SK-MEL-5 (cell line): ENCODE data around the gene LETM1. TPM values are rescaled to one million over a fixed set of nuclear protein-coding genes. Genes with fewer than 3 reads are reported as not detected.

Experiments
- DNase-seq: peaks from one replicate; pipeline ENCODE4 v3.0.0-alpha.2; 2016; ENCODE audit warnings: low read depth, low spot score
- in situ Hi-C: cut with HindIII; loops from 2 replicates; pipeline ENCODE4 v1.10.0; 2016; ENCODE audit warnings: low sequenced_read_pairs, high pct_unique_total_duplicates, low pct_unique_long_range_greater_than_20kb
- total RNA-seq: library from RNA; depleted of rRNA; stranded (reverse); fragments of >200 nt; shearing (Covaris generic); gene quantifications from 2 replicates; pipeline ENCODE4 v1.2.3, GENCODE V29; 2014

Gene LETM1
- total RNA-seq, 1 experiment from 2014 or later: 45.9 TPM

- in situ Hi-C loops: no loop called here
- DNase-seq: no peak
Measured at GRCh38 chr4:1821679-1822567, 34.0 kb downstream of the LETM1 start.

GRCh38 chr4:1819816-1820215 lies 36.1 kb downstream of the LETM1 start:
- in situ Hi-C loops: no loop called here
- no peak for DNase-seq

GRCh38 chr4:1819284-1819683 lies 36.7 kb downstream of the LETM1 start:
- in situ Hi-C loops: no loop called here
- no peak for DNase-seq

DNA sequence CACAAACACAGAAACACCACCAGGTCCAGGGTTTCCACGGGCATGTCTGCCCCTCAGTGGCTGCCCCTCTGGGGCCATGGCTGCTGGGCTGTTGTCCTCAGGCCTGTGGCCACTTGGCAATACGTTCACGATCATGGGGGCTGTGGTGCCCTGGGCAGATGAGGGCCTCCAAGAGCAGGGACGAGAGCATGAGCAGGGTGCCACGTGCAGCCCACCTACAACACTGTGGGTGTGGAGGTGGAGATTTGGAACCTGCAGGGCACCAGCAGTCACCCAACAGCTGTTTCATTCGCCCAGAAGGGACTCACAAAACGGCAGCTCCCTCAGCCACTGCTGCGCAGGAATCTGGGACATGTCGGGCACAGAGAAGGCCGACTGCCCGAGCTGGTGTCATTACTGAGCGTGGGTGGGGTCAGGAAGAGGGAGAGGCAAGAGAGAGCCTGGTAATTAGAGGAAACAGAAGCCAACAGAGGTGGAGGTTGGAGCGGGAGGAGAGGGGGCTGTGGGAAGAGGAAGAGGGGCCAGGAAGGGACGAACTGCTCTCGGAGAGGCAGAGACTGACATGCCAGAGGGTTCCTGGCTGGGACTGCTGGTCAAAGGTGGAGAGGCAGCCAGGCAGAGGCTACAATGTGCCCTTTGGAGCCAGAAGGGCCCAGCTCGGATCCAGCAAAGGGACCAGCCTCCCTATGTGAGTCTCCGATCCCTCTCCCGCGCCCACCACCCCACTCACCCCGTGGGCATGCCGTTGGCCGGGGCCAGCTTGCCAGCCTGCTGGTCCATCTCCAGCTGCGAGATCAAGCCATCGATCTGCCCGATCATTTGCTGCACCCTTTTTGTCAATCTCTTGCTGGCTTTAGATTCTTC lies 39.7 kb downstream of the LETM1 start:
- in situ Hi-C loops: no loop called here
- DNase-seq: no peak

DNA sequence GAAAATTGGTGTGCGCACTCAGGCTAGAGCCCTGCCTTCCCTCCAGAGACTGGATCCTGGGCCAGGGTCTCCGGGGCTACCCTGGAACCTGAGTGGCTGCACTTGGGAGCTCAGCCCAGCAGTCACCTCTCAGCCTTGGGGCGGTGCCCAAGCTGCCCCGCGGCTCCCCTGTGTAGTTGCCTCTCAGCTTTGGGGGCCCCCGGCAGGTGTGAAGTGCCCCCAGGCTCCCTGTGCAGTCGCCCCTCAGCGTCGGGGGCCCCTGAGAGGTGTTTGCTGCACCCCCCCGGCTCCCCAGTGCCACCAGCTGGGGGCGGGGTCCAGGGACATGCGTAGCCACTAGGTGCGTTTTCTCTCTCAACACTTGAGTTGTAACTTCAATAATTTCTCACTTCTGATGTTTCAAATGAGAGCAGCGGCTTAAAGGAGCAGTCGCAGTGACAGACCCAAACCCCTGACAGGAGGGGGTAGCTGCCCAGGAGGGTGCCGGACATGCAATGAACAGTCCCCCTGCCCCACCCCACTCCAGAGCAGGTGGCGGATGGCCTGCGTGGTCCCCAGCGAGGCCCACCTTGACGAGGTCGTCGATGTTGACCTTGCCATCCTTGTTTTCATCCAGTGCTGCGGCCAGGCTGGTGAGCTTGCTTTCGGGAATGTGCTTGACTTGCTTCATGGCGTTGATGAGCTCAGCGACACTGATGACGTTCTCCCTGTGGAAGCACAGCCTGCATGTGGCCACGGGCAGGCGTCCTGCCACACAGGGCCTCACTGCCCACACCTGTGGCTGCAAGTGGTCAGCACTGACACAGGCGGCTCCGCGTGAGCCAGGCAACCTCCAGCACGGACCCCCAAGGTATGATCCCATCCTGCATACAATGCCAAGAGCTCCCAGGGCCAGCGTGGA lies 40.6 kb downstream of the LETM1 start:
- in situ Hi-C loops: no loop called here
- DNase-seq: no peak

- no peak for DNase-seq
- in situ Hi-C loops: no loop called here
Measured at GRCh38 chr4:1814453-1814852, 41.5 kb downstream of the LETM1 start.

DNA sequence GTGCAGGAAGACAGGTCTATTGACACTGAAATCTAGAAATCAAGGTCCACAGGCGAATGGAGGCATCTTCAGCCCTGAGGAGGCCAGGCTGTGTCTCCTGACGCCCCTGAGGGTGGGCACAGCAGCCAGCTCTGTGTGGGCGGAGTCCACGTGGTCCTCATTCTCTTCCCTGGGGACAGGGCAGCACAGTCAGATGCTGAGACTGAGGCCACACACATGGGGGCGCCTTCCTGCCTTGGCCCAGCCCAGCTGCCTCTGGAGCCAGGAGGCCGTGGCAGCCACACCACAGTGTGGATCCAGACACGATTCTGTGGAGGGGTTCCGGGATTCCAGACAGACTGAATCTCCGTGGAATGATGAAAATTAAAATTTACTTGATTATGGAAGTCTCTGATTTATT lies 42.0 kb downstream of the LETM1 start:
- DNase-seq: peak; percentile 50
- in situ Hi-C loops: no loop called here

DNA sequence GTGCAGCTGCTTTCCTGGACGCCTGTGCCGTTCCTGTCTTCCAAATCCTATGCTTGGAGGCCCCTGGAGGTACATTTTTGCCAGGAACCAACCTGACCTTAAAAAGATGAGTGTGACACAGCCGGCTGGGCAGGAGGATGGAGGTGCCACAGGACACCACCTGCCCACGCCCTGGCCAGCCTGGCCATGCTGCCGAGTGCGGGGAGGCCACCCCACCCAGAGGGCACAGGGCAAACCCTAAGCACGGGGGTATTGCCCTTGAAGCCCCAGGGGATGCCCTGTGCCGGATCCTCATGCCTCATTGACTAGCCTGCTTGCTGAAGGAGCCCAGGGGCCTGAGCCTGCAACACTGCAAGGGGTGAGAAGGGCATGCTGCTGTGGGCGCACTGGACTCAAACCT lies 42.7 kb downstream of the LETM1 start:
- DNase-seq: no peak
- in situ Hi-C loops: no loop called here

- in situ Hi-C loops: no loop called here
- DNase-seq: no peak
Measured at GRCh38 chr4:1812720-1813119, 43.2 kb downstream of the LETM1 start.

DNA sequence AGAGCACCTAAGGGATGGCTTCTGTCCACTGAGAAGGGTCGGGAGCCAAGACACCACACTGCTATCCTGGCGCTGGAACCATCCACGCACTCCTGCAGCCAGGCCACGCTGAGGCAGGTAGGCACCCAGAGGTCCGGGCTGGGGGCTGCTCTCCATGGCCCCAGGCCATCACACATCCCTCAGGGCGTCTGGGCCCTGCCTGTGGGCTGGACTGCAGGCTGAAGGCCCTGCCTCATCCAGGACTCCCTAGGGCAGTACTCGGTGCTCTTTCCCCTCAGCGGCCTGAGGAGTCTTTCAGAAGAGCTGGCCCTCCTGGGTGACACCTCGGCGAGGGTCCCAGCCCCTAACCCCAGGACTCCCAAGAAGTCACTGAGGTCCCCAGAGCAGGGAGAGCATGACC lies 45.2 kb downstream of the LETM1 start:
- no peak for DNase-seq
- in situ Hi-C loops: no loop called here

GRCh38 chr4:1809754-1810502 lies 46.0 kb downstream of the LETM1 start:
- in situ Hi-C loops: no loop called here
- DNase-seq: peak; percentile 70

- DNase-seq: no peak
- in situ Hi-C loops: no loop called here
Measured at GRCh38 chr4:1808851-1809753, 46.9 kb downstream of the LETM1 start.

DNA sequence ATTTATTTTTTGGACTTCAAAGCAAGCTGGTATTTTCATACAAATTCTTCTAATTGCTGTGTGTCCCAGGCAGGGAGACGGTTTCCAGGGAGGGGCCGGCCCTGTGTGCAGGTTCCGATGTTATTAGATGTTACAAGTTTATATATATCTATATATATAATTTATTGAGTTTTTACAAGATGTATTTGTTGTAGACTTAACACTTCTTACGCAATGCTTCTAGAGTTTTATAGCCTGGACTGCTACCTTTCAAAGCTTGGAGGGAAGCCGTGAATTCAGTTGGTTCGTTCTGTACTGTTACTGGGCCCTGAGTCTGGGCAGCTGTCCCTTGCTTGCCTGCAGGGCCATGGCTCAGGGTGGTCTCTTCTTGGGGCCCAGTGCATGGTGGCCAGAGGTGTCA lies 47.6 kb downstream of the LETM1 start:
- in situ Hi-C loops: no loop called here
- no peak for DNase-seq

DNA sequence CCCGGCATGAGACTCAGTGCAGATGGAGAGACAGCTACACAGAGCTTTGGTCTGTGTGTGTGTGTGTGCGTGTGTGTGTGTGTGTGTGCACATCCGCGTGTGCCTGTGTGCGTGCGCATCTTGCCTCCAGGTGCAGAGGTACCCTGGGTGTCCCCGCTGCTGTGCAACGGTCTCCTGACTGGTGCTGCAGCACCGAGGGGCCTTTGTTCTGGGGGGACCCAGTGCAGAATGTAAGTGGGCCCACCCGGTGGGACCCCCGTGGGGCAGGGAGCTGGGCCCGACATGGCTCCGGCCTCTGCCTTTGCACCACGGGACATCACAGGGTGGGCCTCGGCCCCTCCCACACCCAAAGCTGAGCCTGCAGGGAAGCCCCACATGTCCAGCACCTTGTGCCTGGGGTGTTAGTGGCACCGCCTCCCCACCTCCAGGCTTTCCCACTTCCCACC lies 48.6 kb downstream of the LETM1 start:
- no peak for DNase-seq
- in situ Hi-C loops: no loop called here

- DNase-seq: no peak
- in situ Hi-C loops: no loop called here
Measured at GRCh38 chr4:1806596-1807331, 49.2 kb downstream of the LETM1 start.

DNA sequence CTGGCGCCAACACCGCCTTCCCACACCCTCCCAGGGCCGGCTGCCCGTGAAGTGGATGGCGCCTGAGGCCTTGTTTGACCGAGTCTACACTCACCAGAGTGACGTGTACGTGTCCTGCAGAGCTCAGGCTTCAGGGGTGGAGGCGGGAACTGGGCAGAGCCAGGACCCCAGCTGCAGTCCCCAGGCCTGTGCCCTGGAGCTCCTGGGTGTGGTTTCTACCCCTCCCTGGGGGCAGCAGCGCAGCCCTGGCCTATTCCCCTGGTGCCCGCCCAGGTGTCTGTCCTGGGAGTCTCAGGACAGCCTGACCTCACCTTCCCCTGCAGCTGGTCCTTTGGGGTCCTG lies 49.8 kb downstream of the LETM1 start:
- in situ Hi-C loops: no loop called here
- DNase-seq: no peak
